Measurements from ENCODE around the gene TAS2R20. TPM values are rescaled to one million over a fixed set of nuclear protein-coding genes. Genes with fewer than 3 reads are reported as not detected.
"Not testable (repeated sequence)": the region's sequence is repeated elsewhere in the genome, so short reads cannot be mapped to it uniquely, and the experiment has no call there.

TAS2R20 gene
- total RNA-seq (2021), result 0.88 and 1.3 TPM in 2 replicates
- long read RNA-seq, result 0 reads

- H4K5ac ChIP-seq (ENCODE audit: insufficient read length, low read depth, low read length), result no peak within 1 kb of the TSS
- Mint-ChIP-seq H3K4me3 (no peak within 1 kb of the TSS), H3K27ac (peak within 1 kb of the TSS in 1 of 3 experiments; percentile 24; a peak in 1 of 7 replicates), H3K4me1 (no peaks in the 10 kb centered on the region), H3K27me3 (ENCODE audit: low read depth) (no peaks in the 10 kb centered on the region), H3K9me3 (peaks cover 0 to 4% of the 10 kb centered on the region in 2 experiments; a peak in 1 of 5 replicates), H3K36me3 (ENCODE audit: insufficient read depth in 1 of 3, low read depth in 3 of 3) (peaks cover 3 to 19% (median 4%) of the 10 kb centered on the region in 3 experiments; a peak in 5 of 7 replicates)
- H2BK5ac ChIP-seq (ENCODE audit: insufficient read length, low read length), result no peak within 1 kb of the TSS
- no peaks in the 10 kb centered on the region for H3K4me1 ChIP-seq (ENCODE audit: insufficient read depth, low read length)
- H3T11ph ChIP-seq (ENCODE audit: low read length), result no peak within 1 kb of the TSS
- no peak within 1 kb of the TSS for H2AFZ ChIP-seq (ENCODE audit: low read length)
- no peak within 1 kb of the TSS for H3K18ac ChIP-seq (ENCODE audit: insufficient read length, low read depth, low read length)
- H2BK12ac ChIP-seq (ENCODE audit: insufficient read length, low read depth, low read length), result no peak within 1 kb of the TSS
- no peak within 1 kb of the TSS for H3K27ac ChIP-seq (ENCODE audit: insufficient read length, low read depth, low read length)
- H3K27me3 ChIP-seq (ENCODE audit: insufficient read depth, low read length), result no peaks in the 10 kb centered on the region
- H4K91ac ChIP-seq (ENCODE audit: insufficient read length, low read depth, low read length), result no peak within 1 kb of the TSS
- DNase-seq, result no peak
- H2AK5ac ChIP-seq (ENCODE audit: insufficient read length, low read length), result no peak within 1 kb of the TSS
- no peak within 1 kb of the TSS for H3K4ac ChIP-seq (ENCODE audit: low read depth, low read length)
- H2BK15ac ChIP-seq (ENCODE audit: low read depth, low read length), result no peak within 1 kb of the TSS
- no peaks in the 10 kb centered on the region for H3K23me2 ChIP-seq (ENCODE audit: insufficient read length, low read depth, low read length, poor library complexity, severe bottlenecking)
- H3K4me2 ChIP-seq (ENCODE audit: insufficient read depth, insufficient read length, low read length), result no peak within 1 kb of the TSS
- H3K14ac ChIP-seq (ENCODE audit: insufficient read depth, low read length), result no peak within 1 kb of the TSS
- no peak within 1 kb of the TSS for H3K9ac ChIP-seq (ENCODE audit: extremely low read depth, insufficient read length, low read length)
- H2BK20ac ChIP-seq (ENCODE audit: low read depth, low read length, poor library complexity, severe bottlenecking), result no peak within 1 kb of the TSS
- H3K9me3 ChIP-seq (ENCODE audit: control insufficient read depth, low read depth, low read length), result no peaks in the 10 kb centered on the region
- H3K79me2 ChIP-seq (ENCODE audit: insufficient read depth, low read length), result no peaks in the 10 kb centered on the region
- no peak within 1 kb of the TSS for H2BK120ac ChIP-seq (ENCODE audit: low read depth, low read length, poor library complexity, severe bottlenecking)
- no peaks in the 10 kb centered on the region for H4K20me1 ChIP-seq (ENCODE audit: control insufficient read depth, insufficient read depth, insufficient read length)
- no peak within 1 kb of the TSS for H3K56ac ChIP-seq (ENCODE audit: insufficient read length, low read depth, low read length)
- no peak for TF ChIP-seq CTCF (conservative IDR thresholded peaks at IDR 0.05)
- H3K79me1 ChIP-seq (ENCODE audit: insufficient read depth, low read depth, low read length, poor library complexity, severe bottlenecking), result no peaks in the 10 kb centered on the region
- H3K23ac ChIP-seq (ENCODE audit: insufficient read length, low read depth, low read length), result no peak within 1 kb of the TSS
- H4K8ac ChIP-seq (replicated peaks; ENCODE audit: insufficient read length, low read depth, low read length), result no peak within 1 kb of the TSS
Measured at GRCh38 chr12:10998204-10998603, at the start of gene TAS2R20. TAS2R20 (minus strand) TSS chr12:10998304; CDS start chr12:10997875, 429 bp downstream.

DNA sequence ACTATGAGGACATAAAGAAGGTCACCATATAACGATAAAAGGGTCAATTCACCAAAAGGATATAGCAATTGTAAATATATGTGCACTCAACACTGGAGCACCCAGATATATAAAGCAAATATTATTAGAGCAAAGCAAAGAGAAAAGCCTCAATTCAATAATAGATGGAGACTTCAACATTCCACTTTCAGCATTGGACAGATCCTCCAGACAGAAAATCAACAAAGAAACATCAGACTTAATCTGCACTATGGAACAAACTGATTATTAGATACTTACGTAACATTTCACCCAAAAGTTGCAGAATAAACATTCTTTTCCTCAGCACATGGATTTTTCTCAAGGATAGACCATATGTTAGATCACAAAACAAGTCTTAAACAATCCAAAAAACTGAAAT, 43.3 kb upstream of the TAS2R20 start:
- not testable (repeated sequence) for H3K27ac ChIP-seq (ENCODE audit: insufficient read length, low read depth, low read length); H4K91ac ChIP-seq (ENCODE audit: insufficient read length, low read depth, low read length); H2BK20ac ChIP-seq (ENCODE audit: low read depth, low read length, poor library complexity, severe bottlenecking); H4K5ac ChIP-seq (ENCODE audit: insufficient read length, low read depth, low read length); H2AK5ac ChIP-seq (ENCODE audit: insufficient read length, low read length); H3K4me1 Mint-ChIP-seq; H3K23ac ChIP-seq (ENCODE audit: insufficient read length, low read depth, low read length); H3K79me1 ChIP-seq (ENCODE audit: insufficient read depth, low read depth, low read length, poor library complexity, severe bottlenecking); H4K8ac ChIP-seq (replicated peaks; ENCODE audit: insufficient read length, low read depth, low read length); H4K20me1 ChIP-seq (ENCODE audit: control insufficient read depth, insufficient read depth, insufficient read length); H3K23me2 ChIP-seq (ENCODE audit: insufficient read length, low read depth, low read length, poor library complexity, severe bottlenecking); H3K4me1 ChIP-seq (ENCODE audit: insufficient read depth, low read length); H3K4ac ChIP-seq (ENCODE audit: low read depth, low read length); H3K27me3 ChIP-seq (ENCODE audit: insufficient read depth, low read length); H3K27ac Mint-ChIP-seq; H2BK5ac ChIP-seq (ENCODE audit: insufficient read length, low read length); H2BK15ac ChIP-seq (ENCODE audit: low read depth, low read length); H2BK120ac ChIP-seq (ENCODE audit: low read depth, low read length, poor library complexity, severe bottlenecking); H3K4me3 Mint-ChIP-seq; H3T11ph ChIP-seq (ENCODE audit: low read length); H3K79me2 ChIP-seq (ENCODE audit: insufficient read depth, low read length); H2AFZ ChIP-seq (ENCODE audit: low read length); H3K9me3 Mint-ChIP-seq; H3K14ac ChIP-seq (ENCODE audit: insufficient read depth, low read length); DNase-seq; H3K27me3 Mint-ChIP-seq (ENCODE audit: low read depth); H3K18ac ChIP-seq (ENCODE audit: insufficient read length, low read depth, low read length); H3K56ac ChIP-seq (ENCODE audit: insufficient read length, low read depth, low read length); H3K4me2 ChIP-seq (ENCODE audit: insufficient read depth, insufficient read length, low read length); H3K9me3 ChIP-seq (ENCODE audit: control insufficient read depth, low read depth, low read length); H3K9ac ChIP-seq (ENCODE audit: extremely low read depth, insufficient read length, low read length); H2BK12ac ChIP-seq (ENCODE audit: insufficient read length, low read depth, low read length)
- peaks cover 24 to 34% (median 33%) of the 10 kb centered on the region in 3 experiments for H3K36me3 Mint-ChIP-seq (ENCODE audit: insufficient read depth in 1 of 3, low read depth in 3 of 3)
- no CpG with 5 or more reads among the region's 2 CpGs for WGBS (ENCODE audit: extremely low coverage, insufficient read length, low lambda C conversion rate)
